IPS-NIHi11 (cell line): Measurements from ENCODE around the gene THOP1.
A peak's percentile ranks its signal among the peaks of the same experiment; 100 is the strongest.

ENCODE experiments used
- DNase-seq: peaks from one replicate; pipeline ENCODE4 v3.0.0; 2012; ENCODE audit warnings: mixed read lengths, low spot score

THOP1 gene

DNA sequence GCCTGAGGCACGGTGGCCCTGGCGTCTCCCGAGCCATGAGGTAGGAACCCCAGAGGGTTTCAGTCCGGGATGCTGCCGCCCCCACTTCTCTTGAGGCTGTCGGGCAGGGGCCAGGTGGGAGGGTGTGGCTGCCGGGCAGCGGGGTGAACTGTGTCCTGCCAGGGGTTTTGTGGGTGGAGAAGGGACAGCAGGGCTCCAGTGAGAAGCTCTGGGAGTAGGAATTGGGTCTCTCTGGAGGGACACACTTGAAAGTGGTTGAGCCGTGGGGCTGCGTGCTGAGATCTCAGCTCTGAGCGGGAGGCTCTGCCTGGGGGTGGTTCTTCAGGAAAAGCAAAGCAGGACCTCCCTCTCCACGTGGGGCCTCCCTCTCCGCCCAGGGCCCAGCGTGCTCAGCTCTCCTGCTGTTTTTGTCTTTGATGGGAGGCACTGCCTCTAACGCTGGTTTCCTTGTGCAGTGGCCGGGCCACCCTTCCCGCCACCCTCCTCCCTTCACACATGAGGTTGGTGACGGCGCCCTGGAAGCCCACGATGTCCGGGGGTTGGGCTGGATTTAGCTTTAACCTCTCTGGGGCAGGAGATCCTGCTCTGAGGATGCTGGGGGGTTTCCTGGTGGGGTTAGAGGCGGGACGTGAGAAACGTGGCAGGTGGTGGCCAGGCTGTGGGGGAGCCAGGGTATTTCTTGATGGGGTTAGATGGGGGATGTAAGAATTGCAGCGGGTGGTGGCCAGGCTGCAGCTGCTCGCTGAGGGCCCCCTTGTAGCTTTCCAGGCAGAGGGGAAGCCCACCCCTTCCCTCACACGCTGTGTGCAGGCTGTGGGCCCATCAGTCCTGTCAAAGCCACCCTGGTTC is 19.1 kb downstream of the THOP1 start:
- DNase-seq, result peak; percentile 14

DNA sequence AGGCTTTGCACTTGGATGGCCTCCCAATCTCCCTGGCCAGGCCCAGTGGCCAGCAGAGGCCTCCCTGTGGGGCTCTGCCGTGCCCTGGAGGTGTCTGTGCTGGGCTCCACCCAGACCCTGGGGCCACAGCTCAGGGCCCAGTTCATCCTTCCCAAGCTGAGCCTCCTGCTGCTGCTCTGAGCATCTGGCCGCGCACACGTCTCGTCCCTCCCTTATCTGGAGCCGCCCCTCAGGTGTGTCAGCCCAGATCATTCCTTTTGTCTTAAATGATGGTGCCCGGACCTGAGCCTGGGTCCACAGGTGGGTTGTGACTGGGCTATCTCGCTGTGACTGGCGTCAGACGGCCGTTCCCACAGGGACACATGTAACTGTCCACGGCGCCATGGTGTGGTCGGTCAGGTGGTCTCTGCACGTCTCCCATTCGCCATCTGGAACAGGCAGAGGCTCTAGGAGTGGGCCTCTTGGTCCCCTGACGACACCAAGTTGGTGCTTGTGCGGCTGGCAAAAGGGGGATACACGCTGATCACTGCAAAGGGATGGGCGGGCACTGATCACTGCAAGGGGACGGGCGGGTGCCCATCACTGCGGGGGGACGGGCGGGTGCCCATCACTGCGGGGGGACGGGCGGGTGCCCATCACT is 20.1 kb downstream of the THOP1 start:
- DNase-seq, result no peak

DNA sequence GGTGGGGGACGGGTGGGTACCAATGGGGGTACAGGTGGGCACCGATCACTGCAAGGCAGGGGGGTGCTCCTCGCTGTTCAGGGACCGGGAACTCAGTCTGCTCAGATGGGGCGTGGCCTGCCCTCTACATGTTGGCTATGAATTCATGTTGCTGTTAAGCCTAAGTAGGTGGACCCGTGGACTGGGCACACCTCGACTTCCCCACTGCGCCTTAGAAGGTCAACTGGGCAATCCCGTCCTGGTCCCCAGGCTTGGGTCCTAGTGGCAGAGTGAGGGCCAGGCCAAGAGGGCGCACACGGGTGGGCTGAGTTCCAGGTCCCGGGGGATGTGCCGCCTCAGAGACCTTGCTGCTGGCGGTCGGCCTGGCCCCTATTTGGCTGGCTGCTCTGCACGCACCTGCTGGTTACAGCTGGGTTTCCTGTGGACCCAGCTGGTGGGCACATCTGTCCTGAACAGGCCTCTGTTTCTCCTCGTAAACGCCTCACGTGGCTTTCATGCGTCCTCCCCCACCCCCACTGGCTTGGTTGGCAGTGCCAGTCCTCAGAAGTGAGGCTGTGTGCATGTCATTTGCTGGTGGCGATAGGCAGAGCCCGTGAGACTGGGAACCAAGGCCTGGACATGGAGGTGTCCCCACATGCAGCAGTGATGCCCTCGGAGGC is 20.8 kb downstream of the THOP1 start:
- peak; percentile 11 for DNase-seq

DNA sequence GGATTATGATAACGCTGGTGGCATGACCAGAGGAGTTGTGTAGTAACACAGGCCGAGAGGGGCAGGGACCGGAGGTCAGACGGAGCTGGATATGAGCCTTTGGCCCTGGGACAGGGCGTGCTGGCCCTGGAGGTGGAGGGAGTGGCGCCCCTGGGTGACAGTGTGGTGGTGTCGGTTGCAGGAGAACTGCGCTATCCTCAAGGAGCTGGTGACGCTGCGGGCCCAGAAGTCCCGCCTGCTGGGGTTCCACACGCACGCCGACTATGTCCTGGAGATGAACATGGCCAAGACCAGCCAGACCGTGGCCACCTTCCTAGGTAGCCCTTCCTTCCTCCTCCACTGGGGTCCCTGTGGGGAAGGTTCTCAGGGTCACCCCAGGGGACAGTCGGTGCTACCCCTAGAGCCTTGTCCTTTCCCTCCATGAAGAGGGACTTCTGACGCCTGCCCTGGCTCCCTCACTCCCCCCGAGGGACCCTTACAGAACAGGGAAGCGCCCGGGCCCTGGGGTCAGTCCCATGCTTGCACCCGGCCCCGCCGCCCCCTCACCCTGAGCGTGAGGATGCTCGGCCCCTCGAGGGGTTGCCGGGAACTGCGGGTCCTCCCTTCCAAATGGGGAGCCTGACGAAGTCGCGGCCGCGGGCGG is 21.6 kb downstream of the THOP1 start:
- DNase-seq, result peak; percentile 17

DNA sequence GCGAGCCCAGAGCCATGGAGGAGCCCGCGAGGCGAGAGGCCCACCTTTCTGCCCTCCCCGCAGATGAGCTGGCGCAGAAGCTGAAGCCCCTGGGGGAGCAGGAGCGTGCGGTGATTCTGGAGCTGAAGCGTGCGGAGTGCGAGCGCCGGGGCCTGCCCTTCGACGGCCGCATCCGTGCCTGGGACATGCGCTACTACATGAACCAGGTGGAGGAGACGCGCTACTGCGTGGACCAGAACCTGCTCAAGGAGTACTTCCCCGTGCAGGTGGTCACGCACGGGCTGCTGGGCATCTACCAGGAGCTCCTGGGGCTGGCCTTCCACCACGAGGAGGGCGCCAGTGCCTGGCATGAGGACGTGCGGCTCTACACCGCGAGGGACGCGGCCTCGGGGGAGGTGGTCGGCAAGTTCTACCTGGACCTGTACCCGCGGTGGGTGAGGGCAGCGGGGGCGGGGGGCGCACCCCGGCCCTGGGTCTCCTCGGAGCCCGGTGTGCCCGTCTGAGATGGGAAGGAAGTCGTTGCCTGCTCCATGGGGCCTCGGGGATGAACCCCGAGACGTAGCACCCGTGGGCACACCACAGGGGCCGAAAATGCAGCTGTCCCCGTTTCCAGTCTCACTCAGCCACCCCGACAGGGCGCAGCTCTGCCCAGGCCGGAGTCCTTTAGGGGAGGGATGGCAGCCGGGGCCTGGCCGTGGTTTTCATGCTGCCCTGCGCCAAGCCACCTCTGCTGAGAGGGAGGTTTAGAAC is 22.3 kb downstream of the THOP1 start:
- peak; percentile 16 for DNase-seq

DNA sequence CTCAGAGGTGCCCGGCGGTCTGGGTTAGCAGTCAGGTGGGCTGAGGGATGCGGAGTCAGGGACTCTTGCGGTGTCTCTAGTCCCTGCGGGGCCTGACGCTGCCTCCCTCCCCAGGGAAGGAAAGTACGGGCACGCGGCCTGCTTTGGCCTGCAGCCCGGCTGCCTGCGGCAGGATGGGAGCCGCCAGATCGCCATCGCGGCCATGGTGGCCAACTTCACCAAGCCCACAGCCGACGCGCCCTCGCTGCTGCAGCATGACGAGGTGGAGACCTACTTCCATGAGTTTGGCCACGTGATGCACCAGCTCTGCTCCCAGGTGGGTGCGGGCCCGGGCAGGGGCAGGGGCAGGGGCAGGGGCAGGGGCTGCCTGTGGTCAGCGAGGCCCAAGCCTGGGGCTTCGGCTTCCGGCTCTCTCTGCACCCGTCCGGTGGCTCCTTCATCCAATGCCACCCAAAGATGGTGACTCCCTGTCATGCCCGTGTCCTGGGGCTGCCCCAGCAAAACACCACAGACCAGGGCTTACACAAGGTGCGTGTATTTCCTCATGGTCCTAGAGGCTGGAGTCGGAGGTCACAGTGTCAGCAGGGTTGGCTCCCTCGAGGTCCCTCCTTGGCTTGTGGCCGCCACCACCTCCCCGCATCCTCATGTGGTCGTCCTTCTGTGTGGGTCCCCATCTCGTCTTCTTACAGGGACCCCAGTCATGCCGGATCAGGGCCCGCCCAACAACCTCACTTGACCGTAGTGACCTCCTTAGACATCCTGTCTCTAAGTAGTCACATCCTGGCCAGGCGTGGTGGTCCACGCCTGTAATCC is 23.0 kb downstream of the THOP1 start:
- DNase-seq, result no peak

DNA sequence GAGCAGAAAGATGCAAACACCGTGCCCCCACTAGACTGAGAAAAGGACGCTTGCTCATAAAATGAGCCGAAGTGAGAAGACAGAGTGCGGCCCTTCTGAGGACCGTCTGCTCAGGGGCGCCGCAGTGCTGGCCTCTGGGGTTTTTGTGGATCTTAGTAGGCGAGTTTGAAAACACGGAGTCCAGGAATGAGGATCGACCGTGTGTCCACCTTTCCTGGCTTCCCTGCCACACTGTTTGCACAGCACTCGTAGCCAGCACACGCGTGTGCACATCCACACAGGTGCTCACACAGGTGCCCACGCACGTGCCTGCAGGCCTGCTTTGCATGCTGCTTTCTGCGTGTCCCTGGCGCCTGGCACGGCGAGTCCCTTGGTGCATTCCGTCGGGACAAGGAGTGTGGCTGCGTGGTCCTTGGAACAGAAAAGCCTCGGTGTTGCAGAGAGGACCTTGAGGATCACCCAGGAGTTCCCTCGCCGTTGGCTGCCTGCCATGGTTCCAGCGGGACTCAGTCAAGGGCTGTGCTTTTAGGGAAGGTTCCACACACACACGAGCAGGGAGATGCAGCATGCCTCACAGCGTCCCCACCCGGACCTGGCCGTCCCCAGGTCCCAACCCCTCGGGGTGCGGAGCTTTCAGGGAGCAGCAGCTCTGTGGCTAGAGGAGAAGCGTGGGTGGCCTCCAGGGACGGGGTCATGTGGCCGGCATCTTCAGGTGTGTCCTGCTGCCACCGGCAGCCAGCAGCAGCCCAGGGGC is 24.3 kb downstream of the THOP1 start:
- no peak for DNase-seq

DNA sequence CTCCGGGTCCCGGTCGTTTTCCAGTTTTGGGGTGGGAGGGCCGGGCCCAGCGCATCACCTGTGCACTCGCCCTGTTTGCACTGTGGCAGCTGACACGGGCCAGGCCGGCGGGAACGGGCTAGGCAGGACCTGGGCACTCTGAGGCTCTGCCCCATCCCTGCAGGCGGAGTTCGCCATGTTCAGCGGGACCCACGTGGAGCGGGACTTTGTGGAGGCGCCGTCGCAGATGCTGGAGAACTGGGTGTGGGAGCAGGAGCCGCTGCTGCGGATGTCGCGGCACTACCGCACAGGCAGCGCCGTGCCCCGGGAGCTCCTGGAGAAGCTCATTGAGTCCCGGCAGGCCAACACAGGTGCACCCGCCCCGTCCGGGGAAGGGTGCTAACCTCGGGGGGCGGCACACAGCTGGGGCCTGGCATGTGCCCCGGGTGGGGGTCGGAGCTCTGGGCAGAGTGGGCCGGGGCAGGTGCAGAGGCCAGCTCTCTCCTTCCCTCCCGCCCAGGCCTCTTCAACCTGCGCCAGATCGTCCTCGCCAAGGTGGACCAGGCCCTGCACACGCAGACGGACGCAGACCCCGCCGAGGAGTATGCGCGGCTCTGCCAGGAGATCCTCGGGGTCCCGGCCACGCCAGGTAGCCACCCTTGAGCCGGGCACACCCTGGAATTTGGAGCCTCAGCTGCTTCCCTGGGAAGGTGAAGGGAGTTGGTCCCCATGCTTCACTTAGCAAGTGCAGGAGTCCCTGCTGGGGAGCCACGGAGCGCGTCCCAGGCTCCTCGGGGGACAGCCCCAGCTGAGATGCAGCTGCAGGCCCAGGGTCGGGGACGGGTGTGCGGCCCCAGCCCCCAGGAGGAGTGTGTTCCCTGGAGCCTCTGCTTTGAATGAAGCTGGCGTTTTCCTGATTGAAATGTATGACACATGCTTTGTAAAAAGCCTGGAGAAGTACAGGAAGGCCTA is 25.1 kb downstream of the THOP1 start:
- DNase-seq, result peak; percentile 20

DNA sequence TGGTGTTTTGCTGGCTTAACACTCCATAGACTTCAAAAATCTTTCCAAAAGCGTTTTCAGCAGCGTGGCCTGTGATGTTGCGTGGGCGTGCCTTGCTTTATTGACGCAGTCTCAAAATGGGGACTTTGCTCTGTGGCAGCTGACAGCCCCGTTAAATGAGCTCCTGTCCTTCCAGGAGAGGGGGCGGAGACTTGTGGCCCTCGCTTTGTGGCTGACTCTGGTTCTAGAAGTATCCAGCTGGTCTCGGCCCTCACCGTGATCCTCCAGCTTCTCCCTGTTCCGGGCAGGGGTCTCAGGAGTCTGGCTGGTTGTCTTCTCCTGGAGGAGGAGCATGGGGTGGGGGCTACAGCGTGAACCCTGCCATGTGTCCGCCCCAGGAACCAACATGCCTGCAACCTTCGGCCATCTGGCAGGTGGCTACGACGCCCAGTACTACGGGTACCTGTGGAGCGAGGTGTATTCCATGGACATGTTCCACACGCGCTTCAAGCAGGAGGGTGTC is 26.0 kb downstream of the THOP1 start:
- no peak for DNase-seq

DNA sequence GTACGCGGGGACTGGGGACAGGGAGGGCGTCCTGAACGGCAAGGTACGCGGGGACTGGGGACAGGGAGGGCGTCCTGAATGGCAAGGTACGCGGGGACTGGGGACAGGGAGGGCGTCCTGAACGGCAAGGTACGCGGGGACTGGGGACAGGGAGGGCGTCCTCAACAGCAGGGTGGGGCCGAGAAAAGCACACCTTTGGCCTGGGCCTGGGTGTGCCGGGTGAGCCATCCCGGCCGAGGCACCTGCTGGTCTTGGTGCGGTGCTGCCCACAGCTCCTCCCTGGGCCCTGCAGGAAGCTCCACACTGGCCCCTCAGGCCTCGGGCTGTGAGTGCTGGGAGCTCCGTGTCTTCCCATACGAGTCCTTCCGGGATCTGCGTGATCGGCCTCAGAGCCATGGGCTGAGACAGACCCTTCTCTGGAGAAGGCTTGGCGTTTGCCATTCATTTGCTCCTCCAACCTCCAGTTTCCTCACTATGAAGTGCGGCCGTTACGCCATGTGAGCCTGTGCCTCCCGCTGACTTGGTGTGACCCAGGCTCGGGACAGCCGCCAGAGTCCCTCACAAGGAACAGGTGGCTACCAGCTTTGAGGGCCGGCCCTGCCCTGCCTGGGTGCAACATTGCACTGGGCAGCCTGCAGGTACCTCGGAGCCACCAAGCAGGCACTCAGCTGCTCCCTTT is 26.6 kb downstream of the THOP1 start:
- peak; percentile 10 for DNase-seq

DNA sequence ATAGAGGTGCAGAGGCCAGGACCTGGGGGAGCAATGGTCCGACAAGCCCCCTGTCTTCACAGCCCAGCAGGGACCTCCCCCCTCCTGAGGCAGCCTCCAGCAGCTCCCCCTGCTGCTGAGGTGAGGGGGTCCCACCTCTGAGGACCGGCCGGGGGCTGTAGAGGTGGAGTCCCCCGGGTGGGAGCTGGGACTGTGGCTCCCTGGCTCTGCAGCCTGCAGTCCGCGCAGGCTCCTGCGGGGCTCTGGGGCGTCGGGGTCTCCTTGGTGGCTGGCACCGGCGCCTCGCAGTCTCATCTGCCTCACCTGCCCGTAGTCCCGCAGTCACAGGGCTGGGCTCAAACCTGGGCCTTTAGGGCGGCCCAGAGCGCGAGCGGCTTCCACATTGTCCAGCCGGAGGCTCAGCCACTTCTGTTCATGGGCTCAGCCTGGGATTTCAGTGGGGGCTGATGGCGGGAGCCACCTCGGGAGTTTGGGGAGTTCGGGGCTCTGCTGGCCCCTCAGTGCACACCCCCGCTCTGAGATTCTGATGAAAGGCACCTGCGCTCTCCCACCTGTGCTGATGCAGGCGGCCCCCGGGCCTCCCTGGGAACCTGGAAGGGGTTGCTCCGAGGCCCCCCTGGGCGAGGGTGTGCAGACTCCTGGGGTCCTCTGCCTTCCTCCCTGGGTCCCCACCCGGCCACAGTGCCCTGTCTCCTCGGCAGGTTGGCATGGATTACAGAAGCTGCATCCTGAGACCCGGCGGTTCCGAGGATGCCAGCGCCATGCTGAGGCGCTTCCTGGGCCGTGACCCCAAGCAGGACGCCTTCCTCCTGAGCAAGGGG is 27.3 kb downstream of the THOP1 start:
- DNase-seq, result peak; percentile 22

DNA sequence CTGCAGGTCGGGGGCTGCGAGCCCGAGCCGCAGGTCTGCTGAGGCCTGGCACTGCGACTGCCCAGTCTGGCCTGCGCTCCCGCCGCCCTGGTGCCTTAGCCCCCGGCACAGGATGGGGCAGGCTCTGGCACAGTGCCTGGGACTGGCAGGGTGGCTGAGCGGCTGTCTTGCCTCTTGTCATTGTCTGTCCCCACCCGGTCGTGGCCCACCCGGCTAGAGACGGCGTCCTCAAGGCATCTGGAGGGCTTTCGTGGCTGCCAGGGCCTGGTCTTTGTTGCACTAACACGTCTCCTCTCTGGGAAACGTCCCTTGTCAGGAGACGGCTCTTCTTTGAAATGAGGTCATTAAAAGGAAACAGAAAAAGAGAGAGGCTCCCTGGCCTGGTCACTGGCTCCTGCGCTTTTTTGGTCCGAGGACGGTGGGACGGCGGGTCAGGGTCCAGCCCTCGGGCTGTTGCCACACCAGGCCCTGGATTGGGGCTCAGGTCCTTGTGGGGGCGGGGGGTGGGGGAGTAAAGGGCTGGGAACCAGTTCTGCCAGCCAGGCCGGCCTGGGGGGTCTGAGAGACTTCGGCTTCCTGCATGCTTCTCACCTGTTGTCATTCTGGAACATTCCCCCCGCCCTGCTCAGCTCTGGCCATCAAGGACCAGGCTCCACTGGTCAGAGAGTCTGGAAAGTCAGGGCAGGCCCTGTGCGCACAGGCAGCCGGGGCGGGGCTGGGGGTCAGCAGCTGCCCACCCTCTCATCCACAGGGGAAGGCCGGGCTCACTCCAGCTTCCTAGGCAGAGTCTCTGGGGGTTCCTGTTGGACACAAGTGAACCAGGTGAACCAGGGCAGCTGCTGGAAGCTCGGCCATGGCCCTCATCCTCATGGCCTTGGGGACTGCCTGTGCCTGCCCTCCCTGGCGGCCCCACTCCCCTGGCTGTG is 28.2 kb downstream of the THOP1 start:
- peak; percentile 19 for DNase-seq

DNA sequence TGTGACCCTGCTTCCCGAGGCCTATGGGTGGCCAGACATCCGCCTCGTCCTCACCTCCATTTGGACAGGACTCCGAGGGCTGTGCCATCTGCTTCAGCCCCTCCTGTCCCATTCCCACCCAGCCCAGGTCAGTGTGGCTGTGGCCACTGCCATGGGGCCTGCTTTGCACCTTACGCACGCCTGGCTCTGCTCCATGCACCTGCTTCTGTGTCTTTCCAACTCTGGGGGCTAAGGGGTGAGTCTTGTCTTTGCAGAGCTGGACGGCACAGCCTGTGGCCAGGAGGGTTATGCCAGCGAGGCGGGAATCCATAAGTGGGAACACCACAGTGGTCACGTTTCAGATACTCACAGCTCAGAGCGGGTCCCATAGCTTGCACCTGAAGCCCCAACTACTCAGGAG is 29.1 kb downstream of the THOP1 start:
- no peak for DNase-seq

DNA sequence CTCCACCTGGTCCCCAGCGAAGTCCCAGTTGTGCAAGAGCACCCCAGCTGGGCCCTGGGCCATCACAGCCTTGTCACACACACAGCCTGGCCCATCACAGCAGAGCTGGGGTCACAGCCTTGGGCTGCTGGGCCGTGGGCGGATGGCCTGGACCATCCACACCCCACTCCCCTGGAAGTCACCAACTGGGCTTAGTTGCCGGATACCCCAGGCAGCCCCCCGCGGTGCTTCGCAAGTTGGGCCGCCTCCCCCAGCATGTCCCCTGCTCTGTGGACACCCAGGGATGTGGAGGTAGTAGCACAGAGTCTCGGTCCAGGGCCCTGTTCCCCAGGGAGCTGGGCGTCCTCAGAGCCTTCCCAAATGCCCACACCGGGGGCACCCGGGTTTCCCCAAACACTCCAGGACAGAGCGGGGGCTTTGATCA is 29.9 kb downstream of the THOP1 start:
- peak; percentile 11 for DNase-seq

DNA sequence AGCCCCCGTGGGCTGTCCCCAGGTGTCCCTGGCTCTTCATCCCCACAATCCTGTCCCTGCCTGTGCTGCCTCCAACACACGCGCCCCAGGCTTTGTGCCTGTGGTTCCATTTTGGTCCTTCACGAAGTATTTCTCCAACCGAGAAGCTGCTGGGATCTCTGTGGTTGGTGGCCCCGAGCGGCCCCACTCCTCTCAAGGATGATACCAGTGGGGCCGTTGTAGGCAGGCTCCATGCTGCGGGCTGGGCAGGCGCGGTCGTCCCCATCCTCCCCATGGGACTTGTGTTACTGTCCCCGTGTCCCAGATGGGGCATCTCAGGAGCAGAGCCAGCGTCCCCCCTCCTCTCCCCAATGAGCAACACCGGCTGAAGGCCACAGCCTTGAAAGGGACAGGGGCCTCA is 30.6 kb downstream of the THOP1 start:
- DNase-seq, result peak; percentile 11

DNA sequence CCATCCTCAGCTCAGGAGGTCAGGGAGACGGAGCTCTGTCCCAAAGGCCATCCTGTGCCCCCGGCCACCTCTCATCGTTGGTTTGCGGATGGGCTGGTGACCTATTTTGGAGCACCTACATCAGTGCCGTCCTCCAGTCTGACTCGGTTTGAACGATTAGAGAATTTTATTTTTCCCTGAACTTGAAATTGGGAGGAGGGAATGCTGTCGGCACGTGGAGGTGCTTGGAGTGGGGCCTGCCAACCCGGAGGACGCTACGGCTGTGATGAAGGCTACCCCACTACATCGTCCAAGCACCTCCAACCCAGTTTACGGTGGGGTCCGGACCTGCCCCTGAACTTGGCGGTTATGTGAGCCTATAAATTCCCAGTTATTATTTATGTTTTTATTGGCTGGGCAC is 31.3 kb downstream of the THOP1 start:
- DNase-seq, result no peak
